Nucleus accumbens (tissue), 56 donors: ENCODE measurements around the gene SCARF2.
"Not testable (repeated sequence)": the region's sequence is repeated elsewhere in the genome, so short reads cannot be mapped to it uniquely, and the experiment has no call there.

Source experiments
- DNase-seq, 56 donors: peaks; one replicate each; lab custom pipeline; 2025; lab: John Stamatoyannopoulos, UW

The SCARF2 gene

DNA sequence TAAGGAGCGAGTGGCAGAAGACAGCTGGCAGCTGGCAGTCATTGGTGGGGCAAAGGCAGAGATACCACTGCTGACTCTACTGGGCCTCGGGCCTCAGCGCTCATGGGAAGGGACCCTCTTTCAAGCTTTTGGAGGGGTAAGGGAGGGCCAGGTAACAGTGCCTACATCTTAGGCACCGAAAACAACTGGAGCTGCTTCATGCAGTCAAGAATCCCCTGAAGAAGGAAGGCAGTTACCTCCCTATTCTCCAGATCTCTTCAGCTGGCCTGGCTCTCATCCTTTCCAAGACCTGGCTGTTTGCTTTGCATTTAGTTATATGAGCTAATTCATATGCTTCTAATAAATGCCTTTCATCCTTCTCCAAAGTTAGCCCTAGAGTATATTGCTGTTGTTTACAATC lies 59.5 kb downstream of the SCARF2 start:
- no peak for DNase-seq

DNA sequence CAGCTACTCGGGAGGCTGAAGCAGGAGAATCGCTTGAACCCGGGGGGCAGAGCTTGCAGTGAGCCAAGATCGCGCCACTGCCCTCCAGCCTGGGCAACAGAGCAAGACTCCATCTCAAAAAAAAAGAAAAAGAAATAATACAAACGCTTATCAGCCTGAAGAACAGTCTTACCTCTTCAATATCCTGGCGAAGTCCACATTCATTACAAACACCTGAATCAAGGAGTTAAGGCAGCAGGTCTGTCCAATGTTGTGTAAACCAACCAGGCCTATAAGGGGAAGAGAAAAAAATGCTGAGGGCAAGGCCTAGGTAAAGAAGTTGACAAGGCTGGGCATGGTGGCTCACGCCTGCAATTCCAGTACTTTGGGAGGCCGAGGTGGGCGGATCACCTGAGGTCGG lies 60.6 kb downstream of the SCARF2 start:
- DNase-seq = not testable (repeated sequence)

- DNase-seq = not testable (repeated sequence)
Observed at GRCh38 chr22:20376281-20376680, 61.3 kb downstream of the SCARF2 start.
